ENCODE results near the gene SIRT3.
"Not testable (repeated sequence)": the region's sequence is repeated elsewhere in the genome, so short reads cannot be mapped to it uniquely, and the experiment has no call there.

DNA sequence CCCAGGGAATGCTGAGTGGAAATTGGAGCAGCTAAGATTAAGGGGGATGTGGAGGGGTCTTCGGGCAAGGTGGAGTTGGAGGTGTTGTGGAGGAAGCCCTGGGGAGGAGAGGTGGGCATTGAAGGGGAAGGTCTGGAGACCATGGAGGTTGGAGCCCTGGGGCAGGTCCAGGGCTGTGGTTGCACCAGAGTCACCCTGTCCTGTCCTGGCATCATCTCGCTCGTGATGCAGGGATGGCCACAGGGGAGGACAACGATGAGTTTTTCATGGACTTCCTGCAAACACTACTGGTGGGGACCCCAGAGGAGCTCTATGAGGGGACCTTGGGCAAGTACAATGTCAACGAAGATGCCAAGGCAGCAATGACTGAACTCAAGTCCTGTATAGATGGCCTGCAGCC lies 42.7 kb downstream of the SIRT3 start:
- TF ChIP-seq, protein P1, sequence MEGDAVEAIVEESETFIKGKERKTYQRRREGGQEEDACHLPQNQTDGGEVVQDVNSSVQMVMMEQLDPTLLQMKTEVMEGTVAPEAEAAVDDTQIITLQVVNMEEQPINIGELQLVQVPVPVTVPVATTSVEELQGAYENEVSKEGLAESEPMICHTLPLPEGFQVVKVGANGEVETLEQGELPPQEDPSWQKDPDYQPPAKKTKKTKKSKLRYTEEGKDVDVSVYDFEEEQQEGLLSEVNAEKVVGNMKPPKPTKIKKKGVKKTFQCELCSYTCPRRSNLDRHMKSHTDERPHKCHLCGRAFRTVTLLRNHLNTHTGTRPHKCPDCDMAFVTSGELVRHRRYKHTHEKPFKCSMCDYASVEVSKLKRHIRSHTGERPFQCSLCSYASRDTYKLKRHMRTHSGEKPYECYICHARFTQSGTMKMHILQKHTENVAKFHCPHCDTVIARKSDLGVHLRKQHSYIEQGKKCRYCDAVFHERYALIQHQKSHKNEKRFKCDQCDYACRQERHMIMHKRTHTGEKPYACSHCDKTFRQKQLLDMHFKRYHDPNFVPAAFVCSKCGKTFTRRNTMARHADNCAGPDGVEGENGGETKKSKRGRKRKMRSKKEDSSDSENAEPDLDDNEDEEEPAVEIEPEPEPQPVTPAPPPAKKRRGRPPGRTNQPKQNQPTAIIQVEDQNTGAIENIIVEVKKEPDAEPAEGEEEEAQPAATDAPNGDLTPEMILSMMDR (IDR thresholded peaks at IDR 0.05 in 4 of 5, conservative IDR thresholded peaks at IDR 0.05 in 1 of 5) = not testable (repeated sequence)
- TF ChIP-seq POLR2A (IDR thresholded peaks at IDR 0.05) = not testable (repeated sequence)

Data from gastrocnemius medialis (tissue), 4 donors.